ENCODE results near the gene WNK2. TPM values are rescaled to one million over a fixed set of nuclear protein-coding genes. Genes with fewer than 3 reads are reported as not detected.

WNK2 gene
- total RNA-seq, 2 donors from 2014 or later = not detected

GRCh38 chr9:93298498-93299417 lies 114.8 kb downstream of the WNK2 start:
- Mint-ChIP-seq H3K4me3 (no peak overlapping the region), H3K27ac (no peak overlapping the region), H3K4me1 (peaks cover 13% of the 10 kb centered on the region), H3K27me3 (peaks cover 19% of the 10 kb centered on the region), H3K36me3 (ENCODE audit: low read depth) (peaks cover 5% of the 10 kb centered on the region)
- DNase-seq (no peak), ATAC-seq (no peak)
- H3K9me3 ChIP-seq (ENCODE audit: control insufficient read depth, low read length, poor library complexity, severe bottlenecking) = no peaks in the 10 kb centered on the region

- H3K9me3 ChIP-seq (ENCODE audit: control insufficient read depth, low read length, poor library complexity, severe bottlenecking) = no peaks in the 10 kb centered on the region
- Mint-ChIP-seq H3K36me3 (ENCODE audit: low read depth) (no peaks in the 10 kb centered on the region), H3K4me1 (peaks cover 6% of the 10 kb centered on the region), H3K27me3 (peaks cover 11% of the 10 kb centered on the region), H3K27ac (no peak overlapping the region), H3K4me3 (peak overlapping the region; percentile 25)
- ATAC-seq (no peak), DNase-seq (no peak)
Measured at GRCh38 chr9:93299418-93300174, 115.7 kb downstream of the WNK2 start.

- no peaks in the 10 kb centered on the region for H3K9me3 ChIP-seq (ENCODE audit: control insufficient read depth, low read length, poor library complexity, severe bottlenecking)
- Mint-ChIP-seq H3K4me3 (peak overlapping the region; percentile 25), H3K36me3 (ENCODE audit: low read depth) (no peaks in the 10 kb centered on the region), H3K4me1 (peaks cover 5% of the 10 kb centered on the region), H3K27ac (no peak overlapping the region), H3K27me3 (peaks cover 11% of the 10 kb centered on the region)
- DNase-seq = no peak
- no peak for ATAC-seq
Measured at GRCh38 chr9:93300175-93300572, 116.2 kb downstream of the WNK2 start.

- Mint-ChIP-seq H3K4me3 (no peak overlapping the region), H3K36me3 (ENCODE audit: low read depth) (no peaks in the 10 kb centered on the region), H3K27me3 (peaks cover 11% of the 10 kb centered on the region), H3K27ac (no peak overlapping the region), H3K4me1 (peaks cover 5% of the 10 kb centered on the region)
- ATAC-seq (no peak), DNase-seq (no peak)
- H3K9me3 ChIP-seq (ENCODE audit: control insufficient read depth, low read length, poor library complexity, severe bottlenecking) = no peaks in the 10 kb centered on the region
Measured at GRCh38 chr9:93300585-93301081, 116.7 kb downstream of the WNK2 start.

DNA sequence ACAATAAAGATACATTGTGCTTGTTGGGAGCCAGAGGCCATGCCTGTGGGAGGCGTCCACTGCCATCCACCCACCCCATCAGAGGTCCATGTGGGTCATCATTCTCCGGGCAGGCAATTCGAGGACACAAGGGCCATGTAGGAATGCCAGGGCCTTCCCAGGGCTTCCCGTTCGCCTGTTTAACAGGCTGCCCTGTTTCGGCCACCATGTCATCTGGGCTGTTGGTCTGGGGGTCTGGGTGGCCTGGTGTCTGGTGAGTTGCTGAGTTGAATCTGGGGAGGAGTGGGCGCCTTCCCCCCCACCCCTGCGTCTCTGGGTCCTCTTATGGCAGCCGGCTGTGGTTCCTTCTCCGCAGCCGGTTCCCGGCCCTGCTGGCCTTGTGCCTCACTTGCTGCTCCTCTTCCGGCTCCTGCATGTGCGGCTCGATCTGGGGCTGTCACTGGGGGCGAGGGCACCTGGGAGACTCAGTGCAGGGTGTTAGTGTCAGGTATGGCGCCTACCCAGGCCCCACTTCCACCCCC lies 117.4 kb downstream of the WNK2 start:
- no peak overlapping the region for H3K4me3 Mint-ChIP-seq
- no peak overlapping the region for H3K27ac Mint-ChIP-seq
- no peak for ATAC-seq
- DNase-seq = no peak
- H3K4me1 Mint-ChIP-seq = peaks cover 5% of the 10 kb centered on the region
- no peaks in the 10 kb centered on the region for H3K36me3 Mint-ChIP-seq (ENCODE audit: low read depth)
- no peaks in the 10 kb centered on the region for H3K9me3 ChIP-seq (ENCODE audit: control insufficient read depth, low read length, poor library complexity, severe bottlenecking)
- H3K27me3 Mint-ChIP-seq = peaks cover 11% of the 10 kb centered on the region

DNA sequence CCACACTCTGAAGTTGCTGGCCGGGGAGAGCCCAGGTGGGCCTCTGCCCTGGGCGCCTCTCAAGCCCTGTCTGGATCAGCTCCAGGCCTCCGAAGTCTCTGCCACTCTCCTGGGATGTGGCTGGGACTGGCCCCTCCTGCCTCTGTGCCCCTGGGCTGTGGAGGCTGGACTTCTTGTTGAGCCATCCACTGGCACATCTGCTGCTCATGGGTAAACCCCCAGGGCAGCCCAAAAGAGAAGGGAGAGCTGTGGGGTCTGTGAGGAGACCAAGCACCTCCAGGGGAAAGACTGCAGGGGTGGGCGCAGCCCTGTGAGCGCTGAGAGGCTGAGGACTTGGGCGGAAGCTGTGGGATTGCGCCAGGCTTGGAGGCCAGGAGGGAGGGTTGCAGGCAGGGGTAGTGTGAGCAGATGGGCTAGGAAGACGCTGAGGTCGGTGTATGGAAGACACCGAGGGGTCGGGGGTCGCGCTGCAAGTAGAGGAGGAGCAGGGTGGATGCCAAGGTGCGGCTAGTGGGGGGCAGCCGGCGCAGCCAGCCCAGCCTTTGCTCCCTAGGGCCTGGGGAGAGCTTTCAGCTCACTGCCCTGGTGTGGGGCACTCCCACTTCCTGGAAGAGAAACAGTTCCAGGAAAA lies 118.1 kb downstream of the WNK2 start:
- Mint-ChIP-seq H3K27me3 (peaks cover 11% of the 10 kb centered on the region), H3K4me1 (peaks cover 5% of the 10 kb centered on the region), H3K4me3 (no peak overlapping the region), H3K36me3 (ENCODE audit: low read depth) (no peaks in the 10 kb centered on the region), H3K27ac (peak overlapping the region; percentile 72)
- peak; percentile 8 for ATAC-seq
- DNase-seq = no peak
- H3K9me3 ChIP-seq (ENCODE audit: control insufficient read depth, low read length, poor library complexity, severe bottlenecking) = no peaks in the 10 kb centered on the region

DNA sequence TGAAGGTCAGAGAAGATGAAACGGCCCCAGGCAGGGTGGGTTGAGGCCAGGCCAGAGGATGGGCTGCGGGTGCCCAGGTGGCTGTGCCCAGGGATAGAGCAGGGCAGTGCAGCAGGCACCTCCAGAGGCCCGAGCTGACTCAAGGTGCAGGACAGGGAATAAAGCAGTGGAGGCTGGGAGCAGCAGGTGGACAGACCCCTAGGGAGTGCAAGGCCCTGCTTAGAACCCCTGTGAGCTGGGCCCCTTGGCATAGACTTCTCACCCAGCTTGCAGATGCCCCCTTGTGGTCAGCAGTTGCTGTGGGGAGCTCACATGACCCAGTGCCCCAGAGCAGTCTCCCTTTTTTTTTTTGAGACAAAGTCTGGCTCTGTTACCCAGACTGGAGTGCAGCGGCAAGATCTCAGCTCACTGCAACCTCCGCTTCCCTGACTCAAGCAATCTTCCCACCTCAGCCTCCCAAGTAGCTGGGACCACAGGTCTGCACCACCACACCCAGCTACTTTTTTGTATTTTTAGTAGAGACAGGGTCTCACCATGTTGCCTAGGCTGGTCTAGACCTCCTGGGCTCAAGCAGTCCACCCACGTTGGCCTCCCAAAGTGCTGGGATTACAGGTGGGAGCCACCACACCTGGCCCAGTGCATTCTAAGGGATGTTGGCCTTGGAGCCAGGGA lies 118.8 kb downstream of the WNK2 start:
- Mint-ChIP-seq H3K4me3 (no peak overlapping the region), H3K4me1 (peaks cover 2% of the 10 kb centered on the region), H3K27ac (peak overlapping the region; percentile 72), H3K36me3 (ENCODE audit: low read depth) (no peaks in the 10 kb centered on the region), H3K27me3 (peaks cover 11% of the 10 kb centered on the region)
- H3K9me3 ChIP-seq (ENCODE audit: control insufficient read depth, low read length, poor library complexity, severe bottlenecking) = no peaks in the 10 kb centered on the region
- peak in 2 of 3 donors; percentile 29 to 41 for DNase-seq
- peak; percentile 79 for ATAC-seq

DNA sequence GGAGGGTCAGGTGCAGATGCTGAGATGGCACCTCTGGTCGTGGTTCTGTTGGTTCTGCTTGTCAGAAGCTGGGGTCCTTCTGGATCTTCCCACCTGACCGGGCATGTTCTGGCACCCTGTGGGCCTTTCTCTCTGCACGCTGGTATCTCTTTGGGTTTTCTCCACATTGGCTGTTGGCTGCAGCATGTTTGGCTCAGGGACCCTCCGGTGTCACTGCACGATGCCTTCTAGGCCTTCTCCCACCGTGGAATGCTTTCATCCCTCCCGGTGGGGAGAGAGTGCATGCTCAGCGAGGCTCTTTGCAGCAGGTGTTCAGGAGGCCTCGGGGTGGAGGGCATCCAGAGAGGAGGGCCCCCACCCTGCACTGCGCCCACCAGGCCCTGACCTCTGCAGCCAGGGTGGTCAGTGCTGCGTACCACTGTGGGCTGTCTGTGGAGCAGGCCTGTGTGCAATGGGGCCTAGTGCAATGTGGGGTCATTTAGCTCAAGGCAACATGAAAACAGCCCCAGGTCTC lies 119.4 kb downstream of the WNK2 start:
- Mint-ChIP-seq H3K27me3 (peaks cover 11% of the 10 kb centered on the region), H3K4me3 (no peak overlapping the region), H3K36me3 (ENCODE audit: low read depth) (no peaks in the 10 kb centered on the region), H3K4me1 (peaks cover 2% of the 10 kb centered on the region), H3K27ac (no peak overlapping the region)
- ATAC-seq (no peak), DNase-seq (no peak)
- H3K9me3 ChIP-seq (ENCODE audit: control insufficient read depth, low read length, poor library complexity, severe bottlenecking) = no peaks in the 10 kb centered on the region

GRCh38 chr9:93303806-93304573 lies 120.1 kb downstream of the WNK2 start:
- H3K27me3 Mint-ChIP-seq = peaks cover 15% of the 10 kb centered on the region
- H3K27ac Mint-ChIP-seq = no peak overlapping the region
- peaks cover 2% of the 10 kb centered on the region for H3K4me1 Mint-ChIP-seq
- DNase-seq (no peak), ATAC-seq (no peak)
- no peaks in the 10 kb centered on the region for H3K36me3 Mint-ChIP-seq (ENCODE audit: low read depth)
- H3K4me3 Mint-ChIP-seq = no peak overlapping the region
- no peaks in the 10 kb centered on the region for H3K9me3 ChIP-seq (ENCODE audit: control insufficient read depth, low read length, poor library complexity, severe bottlenecking)

DNA sequence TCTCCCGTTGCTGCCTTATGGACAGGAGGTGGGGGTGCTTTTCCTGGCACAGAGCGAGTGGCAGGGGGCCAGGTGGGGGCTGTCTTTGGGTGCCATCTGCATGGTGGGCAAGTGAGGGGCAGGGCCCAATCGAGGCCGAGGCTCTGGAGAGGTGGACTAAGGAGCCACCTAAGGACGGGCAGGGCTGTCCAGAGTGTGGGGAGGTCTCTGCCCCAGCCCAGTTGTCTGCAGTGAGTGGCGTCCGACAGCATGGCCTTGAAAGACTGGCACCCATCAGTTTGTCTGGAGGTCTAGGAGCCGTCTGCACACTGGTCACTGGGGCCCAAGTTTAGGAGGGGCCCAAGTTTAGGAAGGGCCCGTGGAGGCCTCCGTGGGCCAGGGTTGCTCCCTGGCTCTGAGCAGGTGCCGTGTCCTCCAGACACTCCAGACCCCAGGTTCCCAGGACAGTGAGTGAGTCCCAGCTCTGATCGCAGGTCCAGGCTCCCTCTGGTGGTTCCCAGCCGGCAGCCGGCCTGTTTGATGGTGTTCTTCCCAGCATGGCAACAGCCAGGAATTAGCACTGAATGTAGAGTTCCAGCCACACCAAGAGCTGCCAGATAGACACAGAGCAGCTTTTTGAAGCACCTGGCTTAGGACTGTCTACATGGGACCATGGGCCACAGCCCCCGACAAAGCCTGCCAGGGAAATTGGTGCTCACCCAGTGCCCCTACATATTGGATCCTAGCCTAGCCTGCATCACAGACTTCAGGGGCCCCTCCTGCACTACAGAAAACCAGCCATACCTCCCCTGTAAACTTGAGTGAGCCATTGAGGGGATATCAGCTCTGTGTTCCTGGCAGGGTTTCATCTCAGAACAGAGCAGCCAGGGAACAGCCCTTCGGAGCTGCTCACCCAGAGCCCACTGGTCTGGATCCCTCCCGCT lies 120.9 kb downstream of the WNK2 start:
- H3K9me3 ChIP-seq (ENCODE audit: control insufficient read depth, low read length, poor library complexity, severe bottlenecking) = no peaks in the 10 kb centered on the region
- H3K4me3 Mint-ChIP-seq = no peak overlapping the region
- DNase-seq = no peak
- H3K36me3 Mint-ChIP-seq (ENCODE audit: low read depth) = no peaks in the 10 kb centered on the region
- no peak for ATAC-seq
- H3K27ac Mint-ChIP-seq = no peak overlapping the region
- H3K4me1 Mint-ChIP-seq = peaks cover 1% of the 10 kb centered on the region
- peaks cover 19% of the 10 kb centered on the region for H3K27me3 Mint-ChIP-seq

GRCh38 chr9:93305497-93306020 lies 121.6 kb downstream of the WNK2 start:
- peaks cover 20% of the 10 kb centered on the region for H3K27me3 Mint-ChIP-seq
- H3K27ac Mint-ChIP-seq = no peak overlapping the region
- no peak for ATAC-seq
- H3K4me1 Mint-ChIP-seq = no peaks in the 10 kb centered on the region
- no peaks in the 10 kb centered on the region for H3K9me3 ChIP-seq (ENCODE audit: control insufficient read depth, low read length, poor library complexity, severe bottlenecking)
- H3K4me3 Mint-ChIP-seq = no peak overlapping the region
- H3K36me3 Mint-ChIP-seq (ENCODE audit: low read depth) = no peaks in the 10 kb centered on the region
- DNase-seq = no peak
